Amniotic stem cell (primary cell): ENCODE measurements around the gene OR6C3.
"Not testable (repeated sequence)": the region's sequence is repeated elsewhere in the genome, so short reads cannot be mapped to it uniquely, and the experiment has no call there.

ENCODE experiments used
- DNase-seq: peaks from one replicate; lab custom pipeline; 2025; lab: John Stamatoyannopoulos, UW

Gene OR6C3

GRCh38 chr12:55330446-55330845 is at the start of gene OR6C3:
Gene OR6C3, plus strand, starts transcription at chr12:55330746. Its CDS starts 955 bp downstream, at chr12:55331701.
- no peak for DNase-seq

GRCh38 chr12:55280991-55281390 is 49.6 kb upstream of the OR6C3 start:
- no peak for DNase-seq

- DNase-seq, result no peak
Observed at GRCh38 chr12:55289999-55290398, 40.5 kb upstream of the OR6C3 start.

- DNase-seq, result no peak
Observed at GRCh38 chr12:55296469-55296868, 34.1 kb upstream of the OR6C3 start, which contains the start of gene OR6C6. Gene OR6C6, minus strand, starts transcription at chr12:55296569. Its CDS starts 1,337 bp downstream, at chr12:55295232.

GRCh38 chr12:55314043-55314442 is 16.5 kb upstream of the OR6C3 start, which contains the start of gene OR6C1:
Gene OR6C1, plus strand, starts transcription at chr12:55314343. Its CDS starts 6,257 bp downstream, at chr12:55320600.
- no peak for DNase-seq

GRCh38 chr12:55320201-55320600 is 10.3 kb upstream of the OR6C3 start:
- DNase-seq, result no peak

GRCh38 chr12:55325801-55326200 is 4.7 kb upstream of the OR6C3 start:
- not testable (repeated sequence) for DNase-seq

GRCh38 chr12:55336002-55336401 is 5.5 kb downstream of the OR6C3 start:
- no peak for DNase-seq

GRCh38 chr12:55355338-55355737 is 24.8 kb downstream of the OR6C3 start:
- not testable (repeated sequence) for DNase-seq

- no peak for DNase-seq
Observed at GRCh38 chr12:55362675-55363074, 32.1 kb downstream of the OR6C3 start, which contains the start of gene OR6C75. Gene OR6C75, plus strand, starts transcription at chr12:55362975. Its CDS starts 2,136 bp downstream, at chr12:55365111.

GRCh38 chr12:55365086-55365485 is 34.5 kb downstream of the OR6C3 start:
- DNase-seq, result no peak

GRCh38 chr12:55372521-55372920 is 42.0 kb downstream of the OR6C3 start:
- DNase-seq, result no peak
